COLO668 (cell line): Measurements from ENCODE around the gene LIN37.

Source experiments
- DNase-seq: peaks from one replicate; lab custom pipeline; 2025; ENCODE audit not compliant: unreplicated experiment; lab: John Stamatoyannopoulos, UW

LIN37 gene

GRCh38 chr19:35751839-35752745 lies 3.7 kb downstream of the LIN37 start:
- DNase-seq = no peak

DNA sequence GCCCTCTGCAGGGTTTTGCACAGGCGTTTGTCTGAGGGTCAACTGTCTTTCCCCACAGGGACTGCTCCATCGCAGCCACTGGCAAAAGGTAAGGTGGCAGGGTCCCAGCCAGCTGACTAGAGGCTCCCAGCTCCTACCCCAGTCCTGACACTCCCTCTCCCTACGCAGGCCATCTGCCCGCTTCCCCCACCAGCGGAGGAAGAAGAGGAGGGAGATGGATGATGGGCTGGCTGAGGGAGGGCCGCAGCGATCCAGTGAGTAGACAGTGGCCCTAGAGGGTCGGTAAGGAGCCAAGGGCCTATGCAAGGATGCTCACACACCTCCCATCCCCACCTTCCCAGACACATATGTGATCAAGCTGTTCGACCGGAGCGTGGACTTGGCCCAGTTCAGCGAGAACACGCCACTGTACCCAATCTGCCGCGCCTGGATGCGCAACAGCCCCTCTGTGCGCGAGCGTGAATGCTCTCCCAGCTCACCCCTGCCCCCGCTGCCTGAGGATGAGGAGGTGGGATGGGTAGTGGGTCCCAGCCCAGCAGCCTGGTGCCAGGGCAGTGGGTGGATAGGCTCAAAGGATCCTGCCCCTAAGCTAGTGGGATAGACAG lies 4.5 kb downstream of the LIN37 start:
- DNase-seq = no peak

- no peak for DNase-seq
These were observed 5.4 kb downstream of the LIN37 start for GRCh38 chr19:35753634-35754369.

DNA sequence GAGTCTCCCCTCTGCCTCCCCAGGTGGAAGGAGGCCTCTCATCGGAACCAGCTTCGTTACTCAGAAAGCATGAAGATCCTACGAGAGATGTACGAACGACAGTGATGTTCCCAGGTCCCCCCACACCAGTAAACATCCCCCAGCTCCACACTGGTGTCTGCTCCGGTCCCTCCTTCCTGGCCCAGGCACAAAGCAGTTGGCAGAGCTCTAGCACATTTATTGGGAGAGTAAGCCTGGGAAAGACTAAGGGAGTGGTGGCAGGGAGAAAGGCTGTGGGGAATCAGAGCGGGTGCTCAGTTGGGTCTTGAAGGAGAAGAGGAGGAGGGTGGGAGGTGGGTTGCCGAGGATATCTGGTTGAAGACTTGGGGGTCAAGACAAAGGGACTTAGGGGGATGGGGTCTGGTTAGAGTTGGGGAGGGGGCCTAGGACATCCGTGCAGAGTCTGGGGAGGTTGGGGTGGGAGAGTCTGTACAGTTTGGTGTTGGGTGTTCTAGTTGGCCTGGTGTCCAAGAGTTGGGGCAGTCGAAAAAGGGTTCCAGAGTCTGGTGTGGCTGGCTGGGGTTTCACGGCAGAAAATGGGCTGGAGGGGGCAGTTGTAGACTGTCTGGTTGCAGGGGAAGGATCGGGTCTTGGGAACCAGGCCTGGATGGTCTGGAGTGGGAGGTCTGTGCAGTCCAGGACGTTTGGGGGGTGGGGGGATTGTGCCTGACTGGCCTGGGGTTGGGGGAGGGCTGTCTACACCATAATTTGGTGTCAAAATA lies 6.2 kb downstream of the LIN37 start:
- DNase-seq = no peak

DNA sequence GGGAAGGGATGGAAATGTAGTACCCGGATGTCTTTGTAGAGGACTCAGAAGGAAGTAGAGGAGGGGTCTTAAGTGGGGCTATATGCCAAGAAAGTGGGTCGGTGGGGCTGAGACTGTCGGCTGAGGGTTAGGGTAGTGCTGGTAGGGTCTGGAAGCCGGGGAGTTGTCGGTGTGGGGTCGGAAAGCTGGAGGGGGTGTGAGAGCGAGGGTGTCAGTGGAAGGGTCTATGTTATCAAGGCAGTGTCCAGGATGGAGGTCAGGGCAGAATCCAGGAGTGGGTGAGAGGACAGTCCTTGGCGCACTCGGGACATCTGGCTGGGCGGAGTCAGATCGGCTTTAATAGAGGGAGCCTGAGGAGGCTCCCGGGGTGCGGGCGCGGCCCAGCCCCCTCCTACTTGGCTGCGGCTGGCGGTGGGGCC lies 6.8 kb downstream of the LIN37 start:
- no peak for DNase-seq

- DNase-seq = no peak
These were observed 7.4 kb downstream of the LIN37 start for GRCh38 chr19:35755550-35756376.

- DNase-seq = no peak
These were observed 8.2 kb downstream of the LIN37 start, which contains the start of gene HSPB6 for GRCh38 chr19:35756377-35757230. HSPB6 (minus strand) TSS chr19:35757029; CDS start chr19:35757008, 21 bp downstream.

DNA sequence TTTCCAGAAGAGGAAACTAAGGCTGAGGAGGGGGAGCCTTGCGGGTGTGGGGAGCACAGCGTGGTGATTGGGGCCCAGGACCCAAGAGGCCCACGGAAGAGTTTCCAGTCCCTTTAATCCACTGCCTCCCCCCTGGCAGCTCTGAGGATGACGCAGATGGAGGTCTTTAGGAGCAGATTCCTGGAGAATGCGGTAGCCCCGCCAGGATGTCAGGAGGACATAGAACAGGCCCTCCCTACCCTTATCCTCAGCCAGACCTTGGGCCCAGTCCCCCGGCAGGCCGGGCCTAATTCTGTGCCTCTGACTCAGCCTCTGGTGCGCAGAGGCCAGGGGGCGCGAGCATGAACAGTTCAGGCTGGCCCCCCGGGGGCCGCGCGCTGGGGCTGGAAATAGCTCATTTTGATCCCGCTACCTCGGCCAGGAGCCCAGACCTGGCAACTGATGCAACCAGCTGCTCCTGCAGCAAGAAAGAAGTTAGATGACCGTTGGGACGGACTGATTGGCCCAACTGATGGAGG lies 8.9 kb downstream of the LIN37 start:
- peak; percentile 53 for DNase-seq

GRCh38 chr19:35757749-35758608 lies 9.6 kb downstream of the LIN37 start, which contains the start of gene PROSER3:
PROSER3 (plus strand) TSS chr19:35758176; CDS start chr19:35758216, 40 bp downstream.
- peak; percentile 97 for DNase-seq

GRCh38 chr19:35759697-35760096 lies 11.3 kb downstream of the LIN37 start:
- no peak for DNase-seq

GRCh38 chr19:35760711-35761349 lies 12.5 kb downstream of the LIN37 start:
- no peak for DNase-seq

- DNase-seq = no peak
These were observed 16.3 kb downstream of the LIN37 start for GRCh38 chr19:35764432-35765315.

DNA sequence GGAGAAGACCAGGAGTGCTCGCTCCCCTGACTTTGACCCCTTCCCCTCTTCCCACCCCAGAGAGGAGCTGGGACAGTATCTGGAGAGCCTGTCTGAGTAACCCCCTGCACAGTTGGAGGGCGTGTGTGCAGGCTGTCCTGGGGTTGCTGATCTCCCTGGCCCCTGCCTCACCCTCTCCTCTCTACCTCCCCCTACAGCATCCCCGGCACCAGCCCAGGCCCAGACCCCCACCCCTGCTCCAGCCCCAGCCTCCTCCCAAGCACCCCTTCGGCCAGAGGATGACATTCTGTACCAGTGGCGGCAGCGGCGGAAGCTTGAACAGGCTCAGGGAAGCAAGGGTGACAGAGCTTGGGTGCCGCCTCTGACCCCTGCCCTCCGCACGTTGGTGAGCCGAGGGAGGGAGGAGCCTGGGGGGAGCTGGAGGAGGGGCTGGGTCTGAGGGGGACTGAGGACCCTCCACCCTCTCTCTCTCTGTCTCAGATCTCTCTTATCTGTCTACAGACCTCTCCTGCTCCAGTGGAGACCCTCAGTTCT lies 18.3 kb downstream of the LIN37 start:
- DNase-seq = no peak

GRCh38 chr19:35767288-35768081 lies 19.1 kb downstream of the LIN37 start:
- no peak for DNase-seq

DNA sequence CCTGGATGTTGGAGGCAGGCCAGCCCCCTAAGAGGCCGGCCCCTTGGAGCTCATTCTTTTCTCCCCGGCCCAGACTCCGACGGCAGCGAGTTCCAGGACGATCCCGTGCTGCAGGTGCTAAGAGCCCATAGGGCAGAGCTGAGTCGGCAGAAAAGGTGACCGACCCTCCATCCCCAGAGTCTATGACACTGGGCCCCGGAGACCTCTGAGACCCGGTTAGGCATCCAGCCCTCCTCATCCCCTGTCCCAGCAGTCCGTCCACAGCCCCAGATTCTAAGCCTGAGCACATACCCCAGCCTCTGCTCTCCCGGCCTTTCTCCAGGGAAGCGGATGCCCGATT lies 19.7 kb downstream of the LIN37 start:
- DNase-seq = no peak
